CD4-positive, alpha-beta T cell treated with Interferon alpha-2 for 1 hour (primary cell): ENCODE results near the gene ZNF423.
A peak's percentile ranks its signal among the peaks of the same experiment; 100 is the strongest.
"Not testable (repeated sequence)": the region's sequence is repeated elsewhere in the genome, so short reads cannot be mapped to it uniquely, and the experiment has no call there.

Source experiments
- DNase-seq, 2 donors: peaks; one replicate each; pipeline ENCODE4 v3.0.0-alpha.2; 2020 to 2022

The ZNF423 gene

GRCh38 chr16:49855822-49856671 lies at the start of gene ZNF423:
Gene ZNF423, minus strand, starts transcription at chr16:49856112. Its CDS starts 338 bp downstream, at chr16:49855774.
- no peak for DNase-seq

- no peak for DNase-seq
Observed at GRCh38 chr16:49904348-49905062, 48.6 kb upstream of the ZNF423 start.

- DNase-seq = no peak
Observed at GRCh38 chr16:49902908-49903307, 47.0 kb upstream of the ZNF423 start.

- DNase-seq = no peak
Observed at GRCh38 chr16:49901711-49902110, 45.8 kb upstream of the ZNF423 start.

- no peak for DNase-seq
Observed at GRCh38 chr16:49900875-49901274, 45.0 kb upstream of the ZNF423 start.

GRCh38 chr16:49899991-49900695 lies 44.2 kb upstream of the ZNF423 start:
- no peak for DNase-seq

GRCh38 chr16:49896447-49896964 lies 40.6 kb upstream of the ZNF423 start:
- no peak for DNase-seq

GRCh38 chr16:49890876-49891275 lies 35.0 kb upstream of the ZNF423 start:
- peak in 1 of 2 donors; percentile 3 for DNase-seq

GRCh38 chr16:49889725-49890397 lies 33.9 kb upstream of the ZNF423 start:
- DNase-seq = no peak

GRCh38 chr16:49886554-49887094 lies 30.7 kb upstream of the ZNF423 start:
- DNase-seq = no peak

- no peak for DNase-seq
Observed at GRCh38 chr16:49884033-49885015, 28.4 kb upstream of the ZNF423 start.

GRCh38 chr16:49883076-49884014 lies 27.4 kb upstream of the ZNF423 start:
- no peak for DNase-seq

- no peak for DNase-seq
Observed at GRCh38 chr16:49881890-49882289, 26.0 kb upstream of the ZNF423 start.

GRCh38 chr16:49878540-49878939 lies 22.6 kb upstream of the ZNF423 start:
- not testable (repeated sequence) for DNase-seq

GRCh38 chr16:49876716-49877129 lies 20.8 kb upstream of the ZNF423 start:
- no peak for DNase-seq

GRCh38 chr16:49875806-49876715 lies 20.1 kb upstream of the ZNF423 start:
- no peak for DNase-seq

GRCh38 chr16:49874613-49875237 lies 18.8 kb upstream of the ZNF423 start:
- DNase-seq = no peak

- DNase-seq = not testable (repeated sequence)
Observed at GRCh38 chr16:49871824-49872223, 15.9 kb upstream of the ZNF423 start.
